GM08714 (cell line): ENCODE data around the gene FADS2.

Experiments
- H3K4me3 ChIP-seq: fragments of 200-500 bp; sonication (Bioruptor generic); 2 replicates; pipeline ENCODE4 v1.5.1; 2014; ENCODE audit warnings: mild to moderate bottlenecking, low read length, inconsistent platforms
- ZNF274 ChIP-seq: IDR thresholded peaks from 2 replicates; pipeline ENCODE4 v1.6.1; 2012; ENCODE audit warnings: mild to moderate bottlenecking, low read depth, low read length

The FADS2 gene

GRCh38 chr11:61896665-61897386, 68.7 kb downstream of the FADS2 start:
- no peak overlapping the region for H3K4me3 ChIP-seq
- TF ChIP-seq ZNF274: no peak

GRCh38 chr11:61897387-61898246, 69.5 kb downstream of the FADS2 start:
- H3K4me3 ChIP-seq: no peak overlapping the region
- TF ChIP-seq ZNF274: no peak

GRCh38 chr11:61898247-61898582, 70.1 kb downstream of the FADS2 start:
- TF ChIP-seq ZNF274: no peak
- H3K4me3 ChIP-seq: no peak overlapping the region

GRCh38 chr11:61899146-61899841, 71.2 kb downstream of the FADS2 start:
- no peak overlapping the region for H3K4me3 ChIP-seq
- no peak for TF ChIP-seq ZNF274

GRCh38 chr11:61900251-61900650, 72.2 kb downstream of the FADS2 start:
- TF ChIP-seq ZNF274: no peak
- no peak overlapping the region for H3K4me3 ChIP-seq

GRCh38 chr11:61901397-61901796, 73.3 kb downstream of the FADS2 start:
- no peak for TF ChIP-seq ZNF274
- H3K4me3 ChIP-seq: no peak overlapping the region

GRCh38 chr11:61902313-61902712, 74.2 kb downstream of the FADS2 start:
- H3K4me3 ChIP-seq: no peak overlapping the region
- no peak for TF ChIP-seq ZNF274

- no peak overlapping the region for H3K4me3 ChIP-seq
- no peak for TF ChIP-seq ZNF274
These were observed 75.7 kb downstream of the FADS2 start for GRCh38 chr11:61903845-61904244.

- no peak overlapping the region for H3K4me3 ChIP-seq
- no peak for TF ChIP-seq ZNF274
These were observed 76.5 kb downstream of the FADS2 start for GRCh38 chr11:61904539-61905048.

- TF ChIP-seq ZNF274: no peak
- no peak overlapping the region for H3K4me3 ChIP-seq
These were observed 77.1 kb downstream of the FADS2 start for GRCh38 chr11:61905067-61905696.

- no peak for TF ChIP-seq ZNF274
- no peak overlapping the region for H3K4me3 ChIP-seq
These were observed 77.9 kb downstream of the FADS2 start for GRCh38 chr11:61905801-61906521.

GRCh38 chr11:61906522-61906909, 78.4 kb downstream of the FADS2 start:
- no peak overlapping the region for H3K4me3 ChIP-seq
- TF ChIP-seq ZNF274: no peak

- no peak for TF ChIP-seq ZNF274
- H3K4me3 ChIP-seq: no peak overlapping the region
These were observed 79.2 kb downstream of the FADS2 start for GRCh38 chr11:61907282-61907681.
